Upper lobe of right lung (tissue), 1 donor: ENCODE data around the gene C19orf53. TPM values are rescaled to one million over a fixed set of nuclear protein-coding genes. Genes with fewer than 3 reads are reported as not detected.
A peak's percentile ranks its signal among the peaks of the same experiment; 100 is the strongest.

Experiments
- ATAC-seq: fragments of 200-7000 bp; cut with Tn5 transposase; one replicate; pipeline ENCODE4 v1.9.1; 2020; ENCODE audit warnings: mild to moderate bottlenecking, moderate library complexity
- DNase-seq: peaks from one replicate; pipeline ENCODE4 v3.0.0-alpha.2; 2020
- H3K27ac ChIP-seq: fragments of 200-600 bp; one replicate; pipeline ENCODE4 v1.8.0; 2022
- H3K27me3 ChIP-seq: fragments of 200-600 bp; one replicate; pipeline ENCODE4 v1.8.0; 2022; ENCODE audit warnings: mild to moderate bottlenecking
- H3K36me3 ChIP-seq: fragments of 200-600 bp; one replicate; pipeline ENCODE4 v1.8.0; 2022
- H3K4me1 ChIP-seq: fragments of 200-600 bp; one replicate; pipeline ENCODE4 v1.8.0; 2022
- H3K4me3 ChIP-seq: fragments of 200-600 bp; one replicate; pipeline ENCODE4 v1.8.0; 2022; ENCODE audit warnings: mild to moderate bottlenecking
- H3K9me3 ChIP-seq: fragments of 200-600 bp; one replicate; pipeline ENCODE4 v1.8.0; 2022
- intact Hi-C: fragments of 100-400 bp; cut with DNase I; formaldehyde crosslinking; loops from one replicate; pipeline ENCODE4 v1.11.0; 2022
- total RNA-seq: library from RNA; stranded (reverse); fragmentation: NEBNext Ultra II Directional; extraction: Animal tissue kit (Norgen Biotek cat#: 25700); gene quantifications from one replicate; pipeline ENCODE4 v1.2.1, GENCODE V29; 2021
- TF ChIP-seq, protein P1 (sequence below): fragments of 200-600 bp; IDR thresholded peaks from one replicate; pipeline ENCODE4 v1.8.0; 2022; ENCODE audit warnings: antibody characterized with exemption
- donor health status: DM: no; HTN: yes; CAD: no; lungs with severe emphysema.

Gene C19orf53
- total RNA-seq, 1 donor from 2014 or later = 77.8 TPM

DNA sequence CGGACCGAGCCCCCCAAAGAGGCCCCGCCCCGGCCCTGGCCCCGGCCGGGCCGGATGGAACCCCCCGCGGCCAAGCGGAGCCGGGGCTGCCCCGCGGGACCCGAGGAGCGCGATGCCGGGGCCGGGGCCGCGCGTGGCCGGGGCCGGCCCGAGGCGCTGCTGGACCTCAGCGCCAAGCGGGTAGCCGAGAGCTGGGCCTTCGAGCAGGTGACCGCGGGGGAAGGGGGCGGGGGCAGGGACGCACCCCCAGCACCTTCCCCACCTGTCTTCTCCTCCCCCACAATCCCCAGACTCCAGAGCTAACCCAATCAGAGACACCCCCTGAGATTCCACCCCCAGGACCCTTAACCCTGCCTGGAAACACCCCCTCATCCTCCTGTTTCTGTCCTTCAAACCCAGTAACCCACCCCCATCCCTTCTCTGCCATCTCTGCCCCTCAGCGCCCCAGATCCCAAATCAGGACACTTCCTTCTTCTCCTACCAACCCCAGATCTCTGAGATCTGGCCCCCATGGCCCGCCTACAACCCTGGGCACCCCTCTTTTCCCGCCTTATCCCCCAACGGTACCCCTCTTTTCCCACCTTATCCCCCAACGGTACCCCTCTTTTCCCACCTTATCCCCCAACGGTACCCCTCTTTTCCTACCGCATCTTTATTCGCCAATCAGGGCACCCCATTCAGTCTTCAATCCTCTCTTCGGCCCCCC, 21.5 kb downstream of the C19orf53 start:
- intact Hi-C loops = loop anchor here (5.0 kb wide), 1 partner anchor 37 kb away; no protein-coding TSS in a partner anchor
- Histone ChIP-seq H3K4me3 (peak overlapping the region; percentile 79), H3K9me3 (no peaks in the 10 kb centered on the region), H3K4me1 (peaks cover 23% of the 10 kb centered on the region), H3K36me3 (no peaks in the 10 kb centered on the region), H3K27ac (peak overlapping the region; percentile 88), H3K27me3 (no peaks in the 10 kb centered on the region)
- peak; percentile 75 for DNase-seq
- TF ChIP-seq, protein P1, sequence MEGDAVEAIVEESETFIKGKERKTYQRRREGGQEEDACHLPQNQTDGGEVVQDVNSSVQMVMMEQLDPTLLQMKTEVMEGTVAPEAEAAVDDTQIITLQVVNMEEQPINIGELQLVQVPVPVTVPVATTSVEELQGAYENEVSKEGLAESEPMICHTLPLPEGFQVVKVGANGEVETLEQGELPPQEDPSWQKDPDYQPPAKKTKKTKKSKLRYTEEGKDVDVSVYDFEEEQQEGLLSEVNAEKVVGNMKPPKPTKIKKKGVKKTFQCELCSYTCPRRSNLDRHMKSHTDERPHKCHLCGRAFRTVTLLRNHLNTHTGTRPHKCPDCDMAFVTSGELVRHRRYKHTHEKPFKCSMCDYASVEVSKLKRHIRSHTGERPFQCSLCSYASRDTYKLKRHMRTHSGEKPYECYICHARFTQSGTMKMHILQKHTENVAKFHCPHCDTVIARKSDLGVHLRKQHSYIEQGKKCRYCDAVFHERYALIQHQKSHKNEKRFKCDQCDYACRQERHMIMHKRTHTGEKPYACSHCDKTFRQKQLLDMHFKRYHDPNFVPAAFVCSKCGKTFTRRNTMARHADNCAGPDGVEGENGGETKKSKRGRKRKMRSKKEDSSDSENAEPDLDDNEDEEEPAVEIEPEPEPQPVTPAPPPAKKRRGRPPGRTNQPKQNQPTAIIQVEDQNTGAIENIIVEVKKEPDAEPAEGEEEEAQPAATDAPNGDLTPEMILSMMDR = no peak
- ATAC-seq = peak; percentile 3

DNA sequence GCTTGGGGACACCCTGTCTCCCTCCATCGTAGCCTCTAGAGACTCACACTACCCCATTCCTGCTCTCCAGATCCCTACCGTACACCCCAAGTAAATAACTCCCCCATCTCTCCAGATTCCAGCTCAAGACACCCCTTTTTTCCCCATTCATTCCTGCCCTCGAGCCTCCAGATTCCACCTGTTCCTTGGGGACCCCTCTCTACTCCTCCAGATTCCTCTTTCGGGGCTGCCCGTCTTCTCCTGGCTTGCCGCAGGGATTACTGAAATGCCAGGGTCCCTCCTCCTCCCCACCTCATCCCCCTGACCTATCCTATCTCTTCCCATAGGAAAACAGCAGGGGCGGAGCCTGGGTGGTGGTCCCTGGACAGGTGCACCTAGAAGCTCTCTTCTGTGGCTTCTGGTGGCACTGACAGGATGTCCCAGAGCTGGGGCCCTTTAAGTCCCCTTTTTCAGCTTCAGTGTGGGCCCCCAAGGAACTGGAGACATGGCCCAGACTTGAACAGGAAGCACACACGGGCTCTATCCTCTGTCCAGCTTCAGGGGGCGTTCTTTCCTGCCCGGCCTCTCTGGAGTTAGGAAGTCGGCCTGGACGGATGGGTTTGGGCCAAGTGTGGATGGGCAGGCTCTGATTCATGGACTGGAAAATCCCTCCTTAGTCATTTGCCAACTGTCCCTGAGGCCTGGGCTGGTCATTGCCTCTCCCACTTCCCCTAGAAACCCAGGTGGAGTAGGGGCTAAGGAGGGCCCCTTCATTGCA, 22.2 kb downstream of the C19orf53 start:
- H3K4me1 ChIP-seq = peaks cover 23% of the 10 kb centered on the region
- peak overlapping the region; percentile 79 for H3K4me3 ChIP-seq
- TF ChIP-seq, protein P1 = peak; percentile 34
- intact Hi-C loops = loop anchor here (5.0 kb wide), 1 partner anchor 36 kb away; no protein-coding TSS in a partner anchor
- no peaks in the 10 kb centered on the region for H3K36me3 ChIP-seq
- H3K9me3 ChIP-seq = no peaks in the 10 kb centered on the region
- peak overlapping the region; percentile 88 for H3K27ac ChIP-seq
- peak; percentile 75 for DNase-seq
- H3K27me3 ChIP-seq = no peaks in the 10 kb centered on the region
- peak; percentile 27 for ATAC-seq

DNA sequence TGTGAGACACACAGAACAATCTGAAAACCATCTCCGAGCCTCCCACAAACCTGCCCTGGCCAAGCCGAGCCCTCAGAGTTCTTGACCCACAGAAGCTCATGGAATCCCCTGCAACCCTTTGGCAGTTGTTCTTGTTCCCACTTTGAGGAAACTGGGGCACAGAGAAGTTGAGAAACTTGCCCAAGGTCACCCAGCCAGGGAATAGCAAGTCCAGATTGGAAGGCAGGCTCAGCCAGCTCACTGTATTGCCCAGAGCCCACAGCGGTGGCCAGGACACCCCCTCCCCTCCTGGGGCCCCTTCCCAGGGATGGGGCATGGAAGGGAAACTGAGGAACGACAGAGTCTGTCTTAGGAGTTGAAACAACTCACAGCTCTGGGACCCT, 22.8 kb downstream of the C19orf53 start:
- DNase-seq (no peak), ATAC-seq (no peak)
- H3K9me3 ChIP-seq = no peaks in the 10 kb centered on the region
- H3K27me3 ChIP-seq = no peaks in the 10 kb centered on the region
- H3K4me3 ChIP-seq = peak overlapping the region; percentile 79
- TF ChIP-seq, protein P1 = no peak
- H3K36me3 ChIP-seq = no peaks in the 10 kb centered on the region
- peaks cover 23% of the 10 kb centered on the region for H3K4me1 ChIP-seq
- peak overlapping the region; percentile 88 for H3K27ac ChIP-seq
- intact Hi-C loops = loop anchor here (5.0 kb wide), 1 partner anchor 35 kb away; no protein-coding TSS in a partner anchor

DNA sequence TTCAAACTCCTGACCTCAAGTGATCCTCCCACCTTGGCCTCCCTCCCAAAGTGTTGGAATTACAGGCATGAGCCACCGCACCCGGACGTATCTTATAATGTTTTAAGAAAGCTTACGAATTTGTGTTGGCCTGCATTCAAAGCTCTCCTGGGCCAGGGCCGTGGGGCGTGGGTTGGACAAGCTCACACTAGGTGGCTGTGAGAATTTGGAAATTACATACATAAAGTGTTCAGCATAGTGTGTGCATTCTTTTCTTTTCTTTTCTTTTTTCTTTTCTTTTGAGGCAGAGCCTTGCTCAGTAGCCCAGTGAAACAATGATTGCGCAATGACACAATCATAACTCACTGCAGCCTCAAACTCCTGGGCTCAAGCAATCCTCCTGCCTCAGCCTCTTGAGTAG, 23.6 kb downstream of the C19orf53 start:
- TF ChIP-seq, protein P1 = no peak
- ATAC-seq (no peak), DNase-seq (no peak)
- Histone ChIP-seq H3K9me3 (no peaks in the 10 kb centered on the region), H3K4me3 (no peak overlapping the region), H3K27me3 (no peaks in the 10 kb centered on the region), H3K27ac (peak overlapping the region; percentile 88), H3K36me3 (no peaks in the 10 kb centered on the region), H3K4me1 (peaks cover 23% of the 10 kb centered on the region)
- intact Hi-C loops = loop anchor here (5.0 kb wide), 1 partner anchor 34 kb away; no protein-coding TSS in a partner anchor

DNA sequence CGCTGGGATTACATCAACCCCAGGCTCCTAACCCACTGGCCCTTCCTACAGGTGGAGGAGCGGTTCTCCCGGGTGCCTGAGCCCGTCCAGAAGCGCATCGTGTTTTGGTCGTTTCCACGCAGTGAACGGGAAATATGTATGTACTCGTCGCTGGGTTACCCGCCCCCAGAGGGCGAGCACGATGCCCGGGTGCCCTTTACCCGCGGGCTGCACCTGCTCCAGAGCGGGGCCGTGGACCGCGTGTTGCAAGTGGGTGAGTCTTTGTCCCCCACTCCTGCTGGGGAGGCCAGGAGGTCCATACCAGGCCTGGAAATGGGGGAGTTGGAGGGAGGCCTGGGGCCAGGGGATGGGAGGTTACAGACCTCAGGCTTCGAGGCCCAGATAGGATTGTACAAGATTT, 25.4 kb downstream of the C19orf53 start:
- DNase-seq = no peak
- H3K27ac ChIP-seq = no peak overlapping the region
- no peak overlapping the region for H3K4me3 ChIP-seq
- intact Hi-C loops = loop anchor here (5.0 kb wide), 1 partner anchor 33 kb away; no protein-coding TSS in a partner anchor
- no peak for ATAC-seq
- H3K36me3 ChIP-seq = no peaks in the 10 kb centered on the region
- peaks cover 23% of the 10 kb centered on the region for H3K4me1 ChIP-seq
- no peaks in the 10 kb centered on the region for H3K9me3 ChIP-seq
- H3K27me3 ChIP-seq = no peaks in the 10 kb centered on the region
- TF ChIP-seq, protein P1 = no peak
